Measurements from ENCODE around the gene DDR2.
"Not testable (repeated sequence)": the region's sequence is repeated elsewhere in the genome, so short reads cannot be mapped to it uniquely, and the experiment has no call there.

Gene DDR2

DNA sequence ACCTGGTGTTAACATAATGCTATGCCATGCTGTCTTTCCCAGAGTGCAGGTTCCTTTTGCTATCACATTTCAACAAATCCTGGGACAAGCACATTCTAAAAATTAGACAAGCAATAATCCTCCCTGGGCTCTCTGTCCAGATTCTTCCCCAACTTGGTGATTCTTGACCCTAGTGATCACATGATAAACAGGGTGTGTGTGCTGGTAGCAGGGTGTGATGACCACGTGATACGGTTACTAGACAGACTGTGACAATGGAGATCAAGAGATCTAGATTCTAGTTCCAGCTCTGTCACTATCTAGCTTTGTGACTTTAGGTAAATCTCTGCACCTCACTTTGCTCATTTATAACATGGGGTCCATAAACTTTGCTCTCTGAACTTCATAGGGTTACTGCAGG, 96.3 kb downstream of the DDR2 start:
- in situ Hi-C loops (cut with HindIII; ENCODE audit: low pct_ligation_motif_present, low sequenced_read_pairs) = no loop called here
- DNase-seq = no peak

DNA sequence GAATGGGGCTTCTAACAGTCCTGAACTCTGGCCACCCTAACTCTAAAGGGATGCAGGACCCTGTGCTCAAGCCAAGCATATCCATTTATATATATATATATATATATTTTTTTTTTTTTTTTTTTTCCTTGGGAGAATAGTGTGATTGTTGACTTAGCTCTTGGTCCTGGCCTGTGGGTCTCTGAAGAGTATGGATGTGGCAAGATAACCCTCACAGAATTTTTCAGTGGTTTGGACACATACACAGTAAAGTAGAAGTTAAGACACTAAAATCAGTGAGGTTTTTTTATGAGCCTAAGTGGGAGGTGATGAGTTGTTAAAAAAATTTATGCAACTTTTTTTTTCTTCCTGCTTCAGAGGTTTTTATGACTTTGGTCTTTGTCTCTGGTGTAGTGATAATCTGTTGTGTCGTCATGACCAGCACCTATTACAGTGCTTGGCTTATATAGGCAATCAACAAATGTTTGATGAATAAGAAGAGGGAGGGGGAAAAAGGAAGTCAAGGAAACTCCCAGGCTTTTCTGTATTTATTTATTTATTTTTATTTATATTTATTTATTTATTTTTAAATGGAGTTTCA, 97.0 kb downstream of the DDR2 start:
- DNase-seq; H3K36me3 ChIP-seq (replicated peaks); H3K4me3 ChIP-seq (ENCODE audit: low read depth, low read length); in situ Hi-C loops (cut with HindIII; ENCODE audit: low pct_ligation_motif_present, low sequenced_read_pairs); H3K27me3 ChIP-seq (replicated peaks); H3K27ac ChIP-seq: not testable (repeated sequence)

More for the DNA sequence above, 96.3 kb downstream of the DDR2 start:
- no peak overlapping the region for H3K4me3 ChIP-seq (ENCODE audit: low read depth, low read length)
- TF ChIP-seq, protein P1, sequence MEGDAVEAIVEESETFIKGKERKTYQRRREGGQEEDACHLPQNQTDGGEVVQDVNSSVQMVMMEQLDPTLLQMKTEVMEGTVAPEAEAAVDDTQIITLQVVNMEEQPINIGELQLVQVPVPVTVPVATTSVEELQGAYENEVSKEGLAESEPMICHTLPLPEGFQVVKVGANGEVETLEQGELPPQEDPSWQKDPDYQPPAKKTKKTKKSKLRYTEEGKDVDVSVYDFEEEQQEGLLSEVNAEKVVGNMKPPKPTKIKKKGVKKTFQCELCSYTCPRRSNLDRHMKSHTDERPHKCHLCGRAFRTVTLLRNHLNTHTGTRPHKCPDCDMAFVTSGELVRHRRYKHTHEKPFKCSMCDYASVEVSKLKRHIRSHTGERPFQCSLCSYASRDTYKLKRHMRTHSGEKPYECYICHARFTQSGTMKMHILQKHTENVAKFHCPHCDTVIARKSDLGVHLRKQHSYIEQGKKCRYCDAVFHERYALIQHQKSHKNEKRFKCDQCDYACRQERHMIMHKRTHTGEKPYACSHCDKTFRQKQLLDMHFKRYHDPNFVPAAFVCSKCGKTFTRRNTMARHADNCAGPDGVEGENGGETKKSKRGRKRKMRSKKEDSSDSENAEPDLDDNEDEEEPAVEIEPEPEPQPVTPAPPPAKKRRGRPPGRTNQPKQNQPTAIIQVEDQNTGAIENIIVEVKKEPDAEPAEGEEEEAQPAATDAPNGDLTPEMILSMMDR (IDR thresholded peaks at IDR 0.05; ENCODE audit: low read depth, low read length, missing control alignments) = no peak
- H3K27ac ChIP-seq = no peak overlapping the region
- H3K27me3 ChIP-seq (replicated peaks) = no peaks in the 10 kb centered on the region
- H3K36me3 ChIP-seq (replicated peaks) = no peaks in the 10 kb centered on the region

DNA sequence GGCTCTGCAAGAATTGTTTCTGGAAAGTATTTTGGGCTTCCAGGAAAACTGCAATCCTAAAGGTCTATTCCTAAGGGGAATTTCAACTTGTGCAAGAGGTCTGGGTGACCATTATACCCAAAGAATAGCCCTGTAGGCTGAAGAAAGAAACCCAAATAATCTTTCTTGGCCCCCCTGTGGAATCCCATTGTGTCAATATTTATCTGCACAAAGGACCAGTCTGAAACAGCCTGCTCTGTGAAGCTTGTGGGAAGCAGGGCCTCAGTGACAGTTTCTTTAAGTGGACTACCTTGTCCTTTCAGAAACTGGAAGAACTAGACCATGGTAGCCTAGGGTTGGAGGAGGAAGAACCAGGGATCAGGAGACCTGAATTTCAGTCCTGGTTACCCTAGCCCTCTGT, 99.8 kb downstream of the DDR2 start:
- in situ Hi-C loops (cut with HindIII; ENCODE audit: low pct_ligation_motif_present, low sequenced_read_pairs) = no loop called here
- TF ChIP-seq, protein P1 (IDR thresholded peaks at IDR 0.05; ENCODE audit: low read depth, low read length, missing control alignments) = no peak
- DNase-seq = no peak
- Histone ChIP-seq H3K27me3 (replicated peaks) (no peaks in the 10 kb centered on the region), H3K36me3 (replicated peaks) (peaks cover 3% of the 10 kb centered on the region), H3K27ac (no peak overlapping the region), H3K4me3 (ENCODE audit: low read depth, low read length) (no peak overlapping the region)

DNA sequence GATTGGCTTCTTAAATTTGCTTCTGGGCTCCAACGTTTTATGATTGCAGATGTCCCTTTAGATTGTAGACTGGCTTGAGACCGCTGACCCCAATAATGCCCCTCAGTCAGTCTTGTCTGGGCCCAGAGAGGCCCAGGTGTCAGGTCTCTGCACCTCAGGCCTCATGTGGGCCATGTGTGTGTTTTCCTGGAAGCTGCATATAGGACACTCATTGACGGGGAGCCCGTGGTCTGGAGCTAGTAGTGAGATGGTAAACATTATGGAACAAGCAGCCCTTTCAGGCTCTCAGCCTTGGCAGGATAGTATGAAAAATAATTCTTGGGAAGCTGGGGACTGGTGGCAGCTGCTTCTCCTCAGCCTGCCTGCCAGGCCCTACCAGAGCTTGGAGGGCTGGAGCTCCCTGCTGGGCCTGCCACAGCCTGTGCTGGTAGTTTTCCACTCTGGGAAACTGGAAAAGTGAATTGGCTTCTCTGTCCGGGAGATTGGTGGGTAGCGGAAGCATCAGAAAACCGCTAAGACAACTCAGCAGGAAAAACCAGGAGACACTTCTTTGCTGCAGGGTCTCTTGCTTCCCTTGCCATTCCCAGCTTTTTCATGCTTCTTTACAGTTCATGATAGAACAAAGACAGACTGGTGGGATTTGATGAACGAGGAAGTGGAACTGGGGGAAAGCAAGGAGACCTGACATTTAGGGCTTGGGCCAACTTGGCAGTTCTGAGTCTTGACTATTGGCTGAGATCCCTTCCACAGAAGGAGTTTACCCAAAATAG, 100.5 kb downstream of the DDR2 start:
- no peak for DNase-seq
- in situ Hi-C loops (cut with HindIII; ENCODE audit: low pct_ligation_motif_present, low sequenced_read_pairs) = no loop called here
- H3K27ac ChIP-seq = no peak overlapping the region
- TF ChIP-seq, protein P1 (IDR thresholded peaks at IDR 0.05; ENCODE audit: low read depth, low read length, missing control alignments) = no peak
- no peak overlapping the region for H3K4me3 ChIP-seq (ENCODE audit: low read depth, low read length)
- peaks cover 3% of the 10 kb centered on the region for H3K36me3 ChIP-seq (replicated peaks)
- no peaks in the 10 kb centered on the region for H3K27me3 ChIP-seq (replicated peaks)

DNA sequence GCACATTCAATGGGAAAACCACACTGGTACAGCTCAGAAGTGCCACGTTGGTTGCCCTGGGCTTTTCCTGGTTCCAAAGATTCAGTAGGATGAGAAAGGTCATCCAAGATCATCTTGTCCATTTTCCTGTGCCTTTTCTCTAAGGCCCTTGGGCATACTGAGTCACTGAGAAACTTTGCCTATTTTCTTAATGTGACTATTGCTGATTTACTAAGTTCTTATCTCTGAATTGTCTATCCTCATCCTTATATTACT, 101.0 kb downstream of the DDR2 start:
- in situ Hi-C loops (cut with HindIII; ENCODE audit: low pct_ligation_motif_present, low sequenced_read_pairs) = no loop called here

DNA sequence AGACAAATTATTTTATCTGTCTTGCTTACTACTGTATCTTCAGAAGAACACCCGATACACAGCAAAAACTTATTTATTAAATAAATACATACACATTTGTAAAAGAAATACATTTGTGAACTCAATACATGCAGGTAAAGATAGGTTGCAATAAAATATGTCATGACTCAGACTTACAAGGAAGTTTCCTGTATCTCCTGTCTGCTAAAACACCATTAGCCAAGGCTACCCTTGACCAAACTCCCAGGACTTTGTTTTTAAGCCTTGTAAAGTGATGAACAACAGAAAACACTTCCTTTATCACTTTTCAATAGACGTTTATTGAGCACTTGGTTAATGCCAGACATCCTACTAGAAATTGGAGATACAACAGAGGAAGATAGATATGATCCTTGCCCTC, 101.8 kb downstream of the DDR2 start:
- in situ Hi-C loops (cut with HindIII; ENCODE audit: low pct_ligation_motif_present, low sequenced_read_pairs) = no loop called here
- Histone ChIP-seq H3K27ac (no peak overlapping the region), H3K4me3 (ENCODE audit: low read depth, low read length) (no peak overlapping the region), H3K36me3 (replicated peaks) (peaks cover 3% of the 10 kb centered on the region), H3K27me3 (replicated peaks) (no peaks in the 10 kb centered on the region)
- TF ChIP-seq, protein P1 (IDR thresholded peaks at IDR 0.05; ENCODE audit: low read depth, low read length, missing control alignments) = no peak
- DNase-seq = no peak

More for the DNA sequence above, 101.0 kb downstream of the DDR2 start:
- peaks cover 3% of the 10 kb centered on the region for H3K36me3 ChIP-seq (replicated peaks)
- H3K27me3 ChIP-seq (replicated peaks) = no peaks in the 10 kb centered on the region
- no peak for DNase-seq
- no peak overlapping the region for H3K27ac ChIP-seq
- TF ChIP-seq, protein P1 (IDR thresholded peaks at IDR 0.05; ENCODE audit: low read depth, low read length, missing control alignments) = no peak
- H3K4me3 ChIP-seq (ENCODE audit: low read depth, low read length) = no peak overlapping the region
